ENCODE data around the gene MED8. TPM values are rescaled to one million over a fixed set of nuclear protein-coding genes. Genes with fewer than 3 reads are reported as not detected.

Gene MED8
- total RNA-seq, 1 donor from 2014 or later, result 36.9 TPM

- intact Hi-C loops (cut with micrococcal nuclease), result no loop called here
These were observed 2.9 kb downstream of the MED8 start for GRCh38 chr1:43386676-43387075.

- intact Hi-C loops (cut with micrococcal nuclease), result no loop called here
These were observed 6.2 kb downstream of the MED8 start for GRCh38 chr1:43383449-43383848.

DNA sequence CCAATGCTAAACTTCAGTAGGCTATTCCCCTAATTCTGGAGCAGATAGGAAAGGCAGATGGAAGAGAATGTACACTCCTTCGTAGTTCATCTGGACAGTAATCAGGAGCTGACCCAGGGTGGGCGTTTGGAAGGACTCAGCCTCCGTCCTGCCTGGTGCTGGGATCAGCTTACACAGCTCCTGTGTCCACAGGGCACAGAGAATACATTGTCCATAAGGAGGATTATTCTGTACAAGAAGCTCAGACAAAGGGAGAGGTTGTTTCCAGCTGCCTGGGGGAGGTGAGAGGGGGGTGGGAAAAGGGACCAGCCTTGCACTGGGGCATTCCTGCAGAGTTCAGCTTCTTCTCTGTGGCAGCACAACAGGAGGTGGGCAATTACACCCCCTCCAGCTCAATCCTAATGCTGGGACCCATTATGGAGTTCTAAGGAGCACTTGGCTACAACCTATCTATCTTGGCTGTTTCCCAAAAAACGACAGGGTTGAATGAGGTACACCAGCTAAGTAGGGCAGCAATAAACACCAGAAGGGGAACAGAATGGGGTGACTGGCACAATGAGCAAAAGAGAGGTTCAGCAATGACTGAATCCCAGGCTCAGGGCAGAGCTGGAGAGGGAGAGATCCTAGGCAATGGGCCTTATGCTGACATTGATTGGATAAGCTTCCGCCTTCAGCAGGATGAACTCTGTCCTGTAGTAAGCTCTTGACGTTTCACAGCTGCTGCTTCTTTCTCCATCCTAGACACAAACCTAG is 7.4 kb downstream of the MED8 start:
- intact Hi-C loops (cut with micrococcal nuclease), result no loop called here

DNA sequence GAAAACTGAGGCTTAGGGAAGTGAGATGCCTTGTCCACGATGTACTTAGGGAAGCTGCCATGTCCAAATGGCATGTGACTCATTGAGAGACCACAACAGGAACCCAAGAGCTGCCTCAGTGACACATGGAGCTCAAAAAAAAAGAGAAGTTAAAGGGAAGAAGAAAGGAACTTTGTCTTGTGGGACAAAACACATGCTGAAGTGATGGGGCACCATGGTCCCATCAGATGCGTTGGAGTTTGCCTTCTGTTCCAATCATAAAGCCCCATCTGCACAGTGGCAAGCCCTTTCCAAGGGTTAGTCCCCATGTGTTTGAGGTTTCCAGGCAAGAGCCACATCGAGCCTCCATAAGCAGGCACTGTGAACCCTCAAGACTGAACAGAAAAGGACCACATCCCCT is 8.0 kb downstream of the MED8 start:
- intact Hi-C loops (cut with micrococcal nuclease), result no loop called here

DNA sequence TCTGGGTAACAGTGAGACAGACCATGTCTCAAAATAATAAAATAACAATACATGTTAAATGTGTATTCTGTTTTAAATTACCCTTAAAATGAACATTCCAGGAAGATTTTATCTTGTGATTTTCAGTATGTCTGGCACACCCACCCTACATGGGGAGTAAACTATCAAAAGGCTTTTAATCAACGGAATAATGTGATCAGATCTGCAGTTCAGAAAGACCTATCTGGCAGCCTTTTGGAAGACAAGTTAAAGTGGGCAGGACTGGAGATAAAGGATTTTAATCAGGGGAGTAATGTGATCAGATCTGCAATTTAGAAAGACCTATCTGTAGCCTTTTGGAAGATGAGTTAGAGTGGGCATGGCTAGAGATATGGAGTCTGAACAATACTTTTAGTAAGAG is 10.1 kb downstream of the MED8 start:
- intact Hi-C loops (cut with micrococcal nuclease), result no loop called here

DNA sequence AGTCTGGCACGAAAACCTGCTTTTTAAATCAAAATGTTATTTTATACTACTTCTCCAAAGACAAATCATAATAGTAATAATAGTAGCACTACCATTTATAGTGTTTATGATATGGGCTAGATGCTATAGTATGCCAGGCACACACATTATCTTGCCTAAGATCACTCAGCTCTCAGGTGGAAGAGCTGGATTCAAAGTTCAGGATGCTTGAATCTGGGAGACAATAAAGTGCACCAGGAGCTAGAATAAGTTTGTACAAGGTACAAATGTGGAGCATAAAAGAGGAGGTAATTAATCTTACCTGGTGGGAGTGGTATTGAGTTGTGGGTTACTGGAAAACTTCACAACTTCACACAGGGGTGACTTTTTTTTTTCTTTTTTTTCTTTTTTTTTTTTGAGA is 11.8 kb downstream of the MED8 start:
- intact Hi-C loops (cut with micrococcal nuclease), result no loop called here

DNA sequence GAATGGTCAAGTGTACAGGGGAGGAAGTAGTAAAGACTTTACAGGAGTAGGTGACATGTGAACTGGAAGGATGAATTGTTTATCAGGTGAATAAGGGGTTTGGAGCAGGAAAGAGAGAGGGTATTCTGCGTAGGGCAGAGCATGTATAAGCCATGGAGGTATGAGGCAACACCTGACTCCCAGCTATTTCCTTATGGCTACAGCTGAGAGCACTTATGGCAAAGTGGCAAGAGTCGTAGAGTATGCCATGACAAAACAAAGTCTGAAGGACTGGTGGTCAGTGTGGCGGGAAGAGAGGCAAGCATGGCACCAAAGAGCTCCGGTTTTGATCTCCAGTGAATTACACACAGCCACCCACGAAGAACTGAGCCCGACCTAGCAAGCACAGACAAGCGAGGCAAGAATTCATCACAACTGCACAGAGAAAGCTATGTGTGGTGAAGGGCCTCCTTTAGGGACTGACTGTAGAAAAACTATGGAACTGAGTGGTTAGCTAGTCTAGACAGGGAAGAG is 12.8 kb downstream of the MED8 start:
- intact Hi-C loops (cut with micrococcal nuclease), result no loop called here

DNA sequence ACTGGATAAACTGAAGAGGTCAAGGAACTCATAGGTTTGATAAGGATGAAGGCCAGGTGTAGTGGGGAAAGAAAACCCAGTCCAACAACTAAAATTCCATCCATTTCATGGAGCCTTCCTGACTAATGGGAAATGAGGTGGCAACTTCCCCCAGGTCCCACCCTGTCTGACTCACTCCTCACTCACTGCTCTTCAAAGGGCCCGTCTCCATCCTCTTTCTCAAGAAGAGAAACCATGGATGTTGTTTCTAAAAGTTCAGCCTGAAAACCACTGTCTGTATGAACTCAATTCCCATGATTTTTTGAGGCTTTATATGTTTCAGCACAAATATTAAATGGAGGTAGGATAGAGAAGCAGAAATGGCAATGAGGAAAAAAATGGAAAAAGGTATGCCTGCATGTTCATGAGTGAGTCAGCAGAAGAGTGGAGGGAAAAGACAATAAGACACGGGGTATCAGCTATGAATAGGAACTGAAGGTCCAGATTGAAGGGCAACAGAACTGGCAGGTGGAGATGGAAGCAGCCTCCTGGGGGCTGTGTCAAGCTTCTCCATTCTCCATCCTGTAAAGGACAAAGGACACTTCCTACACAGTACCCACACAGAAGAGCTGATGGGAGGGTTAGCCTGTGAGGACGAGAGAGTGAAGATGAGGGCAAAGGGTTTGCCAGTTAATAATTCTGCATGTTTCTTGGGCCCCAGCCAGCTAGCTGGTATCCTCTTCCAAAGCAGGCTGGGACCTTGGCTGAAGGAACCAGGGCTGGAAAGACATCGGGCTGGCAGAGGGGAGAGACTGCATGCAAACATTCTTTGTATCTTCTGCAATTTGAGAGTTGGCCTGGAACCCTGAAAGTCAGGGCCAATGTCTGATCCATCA is 16.3 kb downstream of the MED8 start:
- intact Hi-C loops (cut with micrococcal nuclease), result no loop called here

DNA sequence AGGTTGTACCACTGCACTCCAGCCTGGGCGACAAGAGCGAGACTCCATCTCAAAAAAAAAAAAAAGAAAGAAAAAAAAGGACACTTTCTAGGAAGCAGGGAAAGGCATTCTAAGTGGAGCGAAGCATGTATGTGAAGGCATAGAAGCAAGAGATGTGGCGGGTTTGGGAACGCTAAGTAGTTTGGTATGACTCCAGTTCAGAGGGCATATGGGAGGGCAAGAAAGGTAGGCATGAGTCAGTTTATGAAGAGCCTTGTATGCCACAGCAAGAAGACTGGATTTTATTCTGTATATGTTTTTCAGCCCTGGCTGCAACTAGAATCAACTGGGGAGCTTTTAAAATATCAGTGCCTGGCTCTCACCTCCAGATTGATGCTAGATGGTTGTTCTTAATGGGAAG is 17.4 kb downstream of the MED8 start:
- intact Hi-C loops (cut with micrococcal nuclease), result no loop called here

GRCh38 chr1:43370564-43370963 is 19.0 kb downstream of the MED8 start:
- intact Hi-C loops (cut with micrococcal nuclease), result no loop called here

DNA sequence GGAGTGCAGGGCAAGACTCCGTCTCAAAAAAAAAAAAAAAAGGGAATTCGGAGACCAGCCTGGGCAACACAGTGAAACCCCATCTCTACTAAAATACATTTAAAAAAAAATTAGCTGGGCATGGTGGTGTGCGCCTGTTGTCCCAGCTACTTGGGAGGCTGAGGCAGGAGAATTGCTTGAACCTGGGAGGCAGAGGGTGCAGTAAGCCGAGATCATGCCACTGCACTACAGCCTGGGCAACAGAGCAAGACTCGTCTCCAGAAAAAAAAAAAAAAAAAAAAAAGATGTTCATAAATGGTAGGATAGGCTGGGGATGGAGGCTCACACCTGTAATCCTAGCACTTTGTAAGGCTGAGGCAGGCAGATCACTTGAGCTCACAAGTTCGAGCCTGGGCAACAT is 19.8 kb downstream of the MED8 start:
- intact Hi-C loops (cut with micrococcal nuclease), result loop anchor here (2.0 to 10.0 kb wide), 2 partner anchors 85 to 415 kb away; partner anchors contain the start of gene SLC2A1

DNA sequence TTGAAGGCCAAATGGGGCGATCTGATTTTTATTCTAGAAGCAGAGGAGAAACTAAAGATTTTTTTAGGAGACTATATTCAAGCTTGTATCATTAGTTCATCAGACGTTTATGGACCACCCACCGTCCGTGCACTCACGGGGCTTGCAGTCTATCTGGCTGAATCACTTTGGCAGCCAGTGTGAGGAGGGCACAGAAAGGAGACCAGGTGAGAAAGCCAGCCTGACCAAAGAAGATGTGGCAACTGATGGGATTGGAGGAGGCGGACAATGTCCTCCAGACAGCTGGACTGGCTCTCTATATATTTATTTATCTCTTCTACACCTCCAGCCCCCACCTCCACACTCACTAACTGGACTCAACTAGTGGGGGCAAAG is 21.0 kb downstream of the MED8 start:
- intact Hi-C loops (cut with micrococcal nuclease), result loop anchor here (1.0 to 10.0 kb wide), 5 partner anchors 10 to 414 kb away; partner anchors contain the start of genes CDC20, CFAP57, EBNA1BP2 and MED8

DNA sequence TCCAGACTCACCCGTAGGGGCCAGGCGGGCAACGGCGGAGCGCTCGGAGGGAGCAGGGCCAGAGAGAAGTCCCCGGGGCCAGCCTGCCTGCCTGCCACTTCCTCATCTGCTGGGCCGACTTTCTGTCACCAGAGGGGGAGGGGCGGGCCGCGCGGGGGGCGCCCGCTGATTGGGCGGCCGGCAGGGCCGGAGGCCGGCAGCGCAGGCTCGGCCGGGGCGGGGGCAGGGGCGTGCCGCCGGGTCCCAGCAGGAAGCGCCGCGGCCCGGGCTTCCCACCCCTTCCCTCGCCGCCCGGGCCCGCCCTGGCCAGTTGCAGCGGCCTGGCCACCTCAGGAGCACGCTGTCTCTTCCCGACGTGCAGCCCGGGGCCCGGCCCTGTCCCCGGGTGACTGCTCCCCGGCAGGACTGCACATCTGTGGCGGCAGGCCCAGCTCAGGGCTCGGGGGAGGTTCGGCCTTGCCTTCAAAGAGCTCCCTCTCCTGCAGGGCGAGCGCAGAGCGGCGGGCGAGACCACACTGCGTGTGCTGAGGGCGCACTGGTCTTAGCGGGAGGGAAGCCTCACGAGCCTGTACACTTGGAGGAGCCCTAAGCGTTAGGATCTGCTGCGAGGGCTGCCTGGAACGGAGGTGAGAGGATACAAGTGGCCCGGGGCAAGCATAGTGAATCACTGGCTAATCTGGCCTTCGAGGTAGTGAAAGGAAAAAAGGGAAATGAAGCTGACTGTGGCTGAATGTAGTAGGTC is 21.5 kb downstream of the MED8 start, which contains the start of gene ELOVL1:
Gene ELOVL1, minus strand, starts transcription at position 108 of the 742 bp plus-strand sequence. CDS start 2,402 bp downstream, outside the sequence.
- intact Hi-C loops (cut with micrococcal nuclease), result loop anchor here (1.0 to 10.0 kb wide), 5 partner anchors 10 to 413 kb away; partner anchors contain the start of genes CDC20, CFAP57, EBNA1BP2 and MED8

DNA sequence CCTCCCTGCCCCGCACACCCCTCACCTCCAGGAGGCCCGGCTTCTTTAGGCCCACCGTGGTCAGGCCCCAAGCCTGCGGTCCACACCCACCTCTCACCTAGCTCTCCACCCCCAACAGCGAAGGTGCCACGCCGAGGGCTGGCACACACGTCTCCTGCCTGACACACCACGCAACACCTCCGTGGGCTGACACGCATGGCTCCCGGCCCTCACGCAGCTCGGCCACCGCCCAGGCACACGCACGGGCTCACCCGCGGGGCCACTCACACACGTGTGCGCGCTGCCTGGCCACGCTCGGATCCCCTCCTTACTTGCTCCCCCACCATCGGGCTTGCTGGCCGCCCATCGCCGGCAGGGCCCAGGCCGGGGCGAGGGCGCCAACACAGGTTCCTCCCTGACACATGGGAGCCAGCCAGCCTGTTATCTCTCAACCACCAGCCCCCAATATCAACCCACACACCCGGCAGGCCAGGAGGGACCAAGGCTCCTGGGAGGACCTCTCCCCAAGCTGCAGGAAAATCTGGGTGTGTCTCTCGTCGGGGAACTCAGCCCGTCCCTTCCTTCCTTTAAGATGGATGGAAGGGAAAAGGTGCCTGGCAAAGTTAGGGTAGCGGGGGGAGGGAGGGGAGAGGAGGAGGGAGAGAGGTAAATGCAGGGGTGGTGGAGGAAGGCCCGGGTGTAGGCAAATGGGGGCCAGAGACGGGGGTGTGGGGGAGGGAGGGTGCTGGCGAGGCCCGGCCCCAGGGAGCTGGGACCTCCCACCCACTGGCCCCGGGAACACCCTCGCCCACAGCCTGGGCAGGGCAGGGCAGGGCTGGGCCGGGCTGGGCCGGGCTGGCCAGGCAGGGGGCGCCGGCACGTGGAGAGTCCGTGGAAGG is 22.3 kb downstream of the MED8 start:
- intact Hi-C loops (cut with micrococcal nuclease), result loop anchor here (10.0 kb wide), 1 partner anchor 412 kb away; the partner anchor contains the start of gene SLC2A1

- intact Hi-C loops (cut with micrococcal nuclease), result loop anchor here (10.0 kb wide), 1 partner anchor 412 kb away; the partner anchor contains the start of gene SLC2A1
These were observed 23.0 kb downstream of the MED8 start for GRCh38 chr1:43366601-43367025.

DNA sequence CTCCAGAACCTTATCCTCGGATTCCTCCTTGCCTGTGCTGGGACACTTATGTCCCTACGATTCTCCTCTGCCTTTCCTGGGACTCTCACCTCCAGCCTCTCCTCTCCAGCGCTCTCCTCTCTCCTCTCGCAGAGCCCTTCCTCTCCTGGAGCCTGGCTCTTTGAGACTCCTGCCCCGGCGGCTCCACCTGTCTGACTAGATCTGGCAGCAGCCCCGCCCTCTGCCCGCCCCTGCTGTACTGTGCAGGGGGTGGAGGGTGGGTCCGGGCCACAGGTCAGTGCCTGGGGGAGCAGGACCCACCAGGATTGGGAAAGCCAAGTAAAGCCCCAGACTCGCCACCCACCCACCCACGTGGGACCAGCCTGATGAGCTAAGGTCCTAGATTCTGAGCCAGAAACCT is 23.4 kb downstream of the MED8 start:
- intact Hi-C loops (cut with micrococcal nuclease), result loop anchor here (10.0 kb wide), 1 partner anchor 411 kb away; the partner anchor contains the start of gene SLC2A1

- intact Hi-C loops (cut with micrococcal nuclease), result loop anchor here (10.0 kb wide), 1 partner anchor 411 kb away; the partner anchor contains the start of gene SLC2A1
These were observed 23.9 kb downstream of the MED8 start for GRCh38 chr1:43365678-43366077.

- intact Hi-C loops (cut with micrococcal nuclease), result loop anchor here (10.0 kb wide), 1 partner anchor 409 kb away; the partner anchor contains the start of gene SLC2A1
These were observed 25.6 kb downstream of the MED8 start for GRCh38 chr1:43363935-43364525.

GRCh38 chr1:43363283-43363934 is 26.2 kb downstream of the MED8 start:
- intact Hi-C loops (cut with micrococcal nuclease), result loop anchor here (10.0 kb wide), 1 partner anchor 409 kb away; the partner anchor contains the start of gene SLC2A1
